Measurements from ENCODE around the gene FAAP20.

FAAP20 gene

DNA sequence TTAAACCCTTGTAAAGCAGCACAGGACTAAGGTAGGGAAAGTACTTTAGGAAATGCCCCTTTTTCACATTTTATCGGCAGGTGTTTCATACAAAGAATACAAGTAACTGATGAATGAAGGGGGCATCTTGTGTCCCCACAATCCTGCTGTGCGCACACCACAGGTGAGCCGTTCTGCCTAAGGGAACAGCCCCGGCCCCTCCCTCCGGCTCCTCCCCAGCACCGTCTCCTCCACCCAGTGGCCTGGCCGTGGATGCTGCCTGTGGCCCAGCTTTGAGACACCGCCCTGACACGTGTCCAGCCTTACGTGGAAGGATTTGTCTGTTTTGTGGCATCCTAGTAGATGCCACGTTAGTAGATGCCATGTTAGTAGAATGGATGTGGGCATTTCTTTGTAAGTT, 12.8 kb downstream of the FAAP20 start:
- in situ Hi-C loops (cut with HindIII; ENCODE audit: low sequenced_read_pairs), result no loop called here

GRCh38 chr1:2181271-2181670, 13.3 kb downstream of the FAAP20 start:
- in situ Hi-C loops (cut with HindIII; ENCODE audit: low sequenced_read_pairs), result no loop called here

GRCh38 chr1:2180297-2181245, 14.0 kb downstream of the FAAP20 start:
- in situ Hi-C loops (cut with HindIII; ENCODE audit: low sequenced_read_pairs), result no loop called here

GRCh38 chr1:2179283-2180013, 15.1 kb downstream of the FAAP20 start:
- in situ Hi-C loops (cut with HindIII; ENCODE audit: low sequenced_read_pairs), result no loop called here

DNA sequence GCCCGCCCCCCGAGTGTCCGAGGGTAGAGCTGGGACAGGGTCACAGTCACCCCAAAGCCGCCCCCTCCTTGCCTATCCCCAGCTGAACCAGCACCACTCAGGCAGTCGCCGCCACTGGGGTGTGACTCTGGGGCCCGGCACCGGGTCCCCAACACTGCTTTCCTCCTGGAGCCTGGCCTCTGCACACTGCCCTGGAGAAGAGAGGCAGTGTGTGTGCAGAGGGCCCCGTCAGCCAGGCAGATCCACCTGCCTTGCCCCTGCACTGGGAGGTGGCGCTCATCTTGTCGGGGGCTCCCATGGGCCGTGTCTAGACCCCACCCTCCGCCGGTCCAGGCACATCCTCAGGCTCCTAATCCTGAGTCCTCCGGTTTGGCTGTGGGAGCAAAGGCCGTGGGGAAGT, 15.7 kb downstream of the FAAP20 start:
- in situ Hi-C loops (cut with HindIII; ENCODE audit: low sequenced_read_pairs), result no loop called here

DNA sequence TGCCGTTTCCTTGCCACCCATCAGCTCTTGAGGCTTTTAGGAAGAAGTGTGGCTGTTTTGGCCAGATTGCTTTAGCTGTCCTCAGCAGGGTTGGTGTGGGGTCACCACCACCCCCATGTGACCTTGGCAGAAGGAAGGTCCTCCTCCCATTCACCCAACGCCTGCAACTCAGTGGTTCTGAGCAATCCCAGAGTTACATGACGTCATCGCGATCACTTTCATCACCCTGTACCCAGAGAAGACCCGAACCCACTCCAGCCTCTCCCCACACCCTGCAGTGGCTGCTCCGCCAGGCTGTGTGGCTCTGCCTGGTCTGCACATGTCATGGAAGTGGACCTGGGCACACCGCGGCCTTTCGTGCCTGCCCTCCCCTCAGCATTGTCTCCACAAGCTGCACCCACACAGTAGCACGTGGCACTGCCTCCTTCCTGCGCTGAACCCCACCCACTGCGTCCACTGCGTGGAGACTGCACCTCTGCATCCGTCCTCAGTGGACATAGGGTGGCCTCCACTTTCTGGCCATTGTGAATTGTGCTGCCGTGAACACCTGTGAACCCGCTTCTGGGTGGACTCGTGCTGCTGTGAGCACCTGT, 16.5 kb downstream of the FAAP20 start:
- in situ Hi-C loops (cut with HindIII; ENCODE audit: low sequenced_read_pairs), result no loop called here

DNA sequence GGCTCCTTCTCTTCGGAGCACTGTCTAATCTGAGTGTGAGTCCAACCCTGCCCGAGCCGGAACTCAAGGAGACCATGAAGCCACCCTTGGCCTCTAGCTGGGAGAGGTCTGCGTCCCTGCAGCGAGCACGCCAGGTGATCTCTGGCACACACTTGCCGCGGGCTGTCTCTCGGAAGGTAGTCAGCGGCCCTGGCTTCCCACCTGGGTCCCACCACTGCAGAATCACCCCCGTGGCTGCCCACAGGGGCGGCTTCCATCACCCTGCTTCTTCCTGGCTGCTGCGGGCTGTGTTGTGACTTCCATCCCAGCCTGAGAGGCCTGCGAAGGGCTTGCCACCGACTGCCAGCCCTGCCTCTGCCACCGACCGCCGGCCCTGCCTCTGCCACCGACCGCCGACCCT, 17.0 kb downstream of the FAAP20 start:
- in situ Hi-C loops (cut with HindIII; ENCODE audit: low sequenced_read_pairs), result no loop called here

GRCh38 chr1:2176615-2177014, 18.0 kb downstream of the FAAP20 start:
- in situ Hi-C loops (cut with HindIII; ENCODE audit: low sequenced_read_pairs), result no loop called here

- in situ Hi-C loops (cut with HindIII; ENCODE audit: low sequenced_read_pairs), result no loop called here
Observed at GRCh38 chr1:2175681-2176454, 18.7 kb downstream of the FAAP20 start.

GRCh38 chr1:2175055-2175414, 19.5 kb downstream of the FAAP20 start:
- in situ Hi-C loops (cut with HindIII; ENCODE audit: low sequenced_read_pairs), result no loop called here

DNA sequence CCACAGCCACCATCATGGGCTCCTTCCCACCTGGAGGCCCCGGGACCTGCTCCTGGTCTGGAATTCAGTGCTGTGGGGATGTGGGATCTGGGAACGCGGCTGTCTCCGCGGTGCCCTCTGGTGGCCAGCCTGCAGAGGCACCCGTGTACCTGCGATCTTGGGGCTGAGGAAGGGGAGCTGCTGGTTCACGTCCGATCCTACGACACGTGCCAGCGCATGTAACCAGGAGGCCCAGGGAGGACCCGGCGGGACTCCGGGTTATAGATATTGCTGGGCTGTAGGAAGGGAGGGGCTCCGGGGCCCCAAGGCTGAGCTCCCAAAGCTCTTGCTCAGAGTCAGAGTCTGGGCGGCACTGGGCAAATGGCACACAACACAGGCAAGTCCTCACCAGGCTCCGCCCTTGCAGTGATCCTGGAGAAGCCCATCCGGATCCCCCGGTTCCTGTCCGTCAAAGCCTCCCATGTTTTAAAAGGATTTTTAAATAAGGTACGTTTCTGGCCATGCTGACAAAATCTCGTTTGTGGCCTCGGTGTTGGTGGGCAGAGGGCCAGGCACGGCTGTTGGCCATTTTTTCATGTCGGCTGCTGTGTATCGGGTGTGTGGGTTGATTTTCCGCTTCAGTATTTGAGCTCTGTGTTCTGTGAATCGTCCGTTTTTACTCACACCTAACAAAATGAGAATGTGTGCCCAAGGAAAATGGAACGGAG, 20.1 kb downstream of the FAAP20 start:
- in situ Hi-C loops (cut with HindIII; ENCODE audit: low sequenced_read_pairs), result no loop called here

DNA sequence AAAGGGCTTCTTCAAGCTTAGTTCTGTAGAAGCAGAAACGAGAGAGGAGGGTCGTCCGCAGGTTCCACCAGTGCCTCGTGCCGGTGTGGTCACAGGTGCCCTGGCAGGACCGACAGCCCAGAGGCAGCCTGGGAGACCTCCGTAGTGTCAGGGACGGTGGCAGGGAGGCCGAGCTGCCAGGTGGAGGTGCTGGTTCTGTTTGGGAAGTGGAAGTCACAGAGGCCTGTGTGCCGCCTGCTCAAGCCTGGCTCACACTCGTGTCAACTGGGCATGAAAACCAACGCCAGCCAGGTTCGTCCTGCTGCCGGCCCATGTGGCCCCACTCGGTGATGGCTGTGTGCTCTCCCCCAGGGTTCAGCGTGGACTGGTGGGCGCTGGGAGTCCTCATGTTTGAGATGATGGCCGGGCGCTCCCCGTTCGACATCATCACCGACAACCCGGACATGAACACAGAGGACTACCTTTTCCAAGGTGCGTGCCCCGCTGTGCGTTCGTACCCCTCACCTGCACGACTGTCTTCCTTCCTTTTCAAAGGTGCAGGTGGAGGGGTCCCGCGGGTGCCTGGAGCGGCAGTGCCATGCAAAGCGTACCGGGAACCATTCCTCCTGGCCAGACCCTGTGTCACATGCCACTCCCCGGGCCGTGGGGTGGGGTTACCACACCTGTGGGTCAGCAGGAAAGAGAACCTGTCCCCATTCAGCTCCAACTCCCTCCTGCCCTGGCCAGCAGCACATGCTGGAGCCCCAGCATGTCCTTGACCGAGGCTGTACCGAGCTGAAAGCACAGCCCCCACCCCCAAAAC, 20.8 kb downstream of the FAAP20 start:
- in situ Hi-C loops (cut with HindIII; ENCODE audit: low sequenced_read_pairs), result no loop called here

DNA sequence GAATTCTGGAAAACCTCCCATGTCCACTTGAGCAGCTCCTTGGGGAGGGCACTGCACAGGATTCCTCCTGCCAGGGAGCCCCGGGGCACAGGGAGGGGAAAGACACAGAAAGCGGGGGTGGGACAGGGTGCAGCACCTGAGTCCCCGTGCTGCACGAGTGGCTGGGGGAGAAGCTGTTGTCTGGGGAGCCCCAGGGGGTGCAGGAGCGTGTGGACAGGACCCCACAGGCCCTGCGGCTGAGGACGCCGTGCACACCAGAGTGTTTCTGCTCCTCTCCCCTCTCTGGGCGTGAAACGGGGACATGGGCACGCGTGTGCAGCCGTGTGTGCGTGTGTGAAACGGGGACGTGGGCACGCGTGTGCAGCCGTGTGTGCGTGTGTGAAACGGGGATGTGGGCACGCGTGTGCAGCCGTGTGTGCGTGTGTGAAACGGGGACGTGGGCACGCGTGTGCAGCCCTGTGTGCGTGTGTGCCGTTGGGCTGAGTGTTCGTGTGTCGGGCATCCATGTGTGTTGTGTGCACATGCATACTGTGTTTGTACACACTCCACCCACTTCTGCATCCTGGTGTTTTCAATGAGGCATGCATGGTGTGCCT, 21.9 kb downstream of the FAAP20 start:
- in situ Hi-C loops (cut with HindIII; ENCODE audit: low sequenced_read_pairs), result no loop called here

- in situ Hi-C loops (cut with HindIII; ENCODE audit: low sequenced_read_pairs), result no loop called here
Observed at GRCh38 chr1:2172012-2172411, 22.6 kb downstream of the FAAP20 start.

DNA sequence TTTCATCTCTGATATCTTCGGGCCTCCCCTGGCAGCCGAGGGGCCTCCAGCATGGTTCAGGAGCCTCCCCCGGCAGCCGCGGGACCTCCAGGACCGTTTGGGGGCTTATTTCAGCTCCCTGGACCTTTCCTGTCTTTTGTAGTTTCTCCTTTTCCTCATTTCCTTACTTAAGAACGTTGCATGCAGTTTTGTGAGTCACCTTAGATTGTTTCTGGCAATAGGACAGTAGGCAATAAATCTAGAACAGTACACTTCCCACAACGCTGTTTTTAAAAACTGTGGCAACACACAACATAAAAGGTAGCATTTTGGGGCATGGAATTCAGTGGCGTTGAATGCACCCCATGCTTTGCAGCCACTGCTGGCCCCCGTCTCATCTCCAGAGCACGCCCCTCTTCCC, 24.4 kb downstream of the FAAP20 start:
- in situ Hi-C loops (cut with HindIII; ENCODE audit: low sequenced_read_pairs), result no loop called here

- in situ Hi-C loops (cut with HindIII; ENCODE audit: low sequenced_read_pairs), result no loop called here
Observed at GRCh38 chr1:2169200-2169836, 25.3 kb downstream of the FAAP20 start.

GRCh38 chr1:2168535-2168934, 26.0 kb downstream of the FAAP20 start:
- in situ Hi-C loops (cut with HindIII; ENCODE audit: low sequenced_read_pairs), result no loop called here

DNA sequence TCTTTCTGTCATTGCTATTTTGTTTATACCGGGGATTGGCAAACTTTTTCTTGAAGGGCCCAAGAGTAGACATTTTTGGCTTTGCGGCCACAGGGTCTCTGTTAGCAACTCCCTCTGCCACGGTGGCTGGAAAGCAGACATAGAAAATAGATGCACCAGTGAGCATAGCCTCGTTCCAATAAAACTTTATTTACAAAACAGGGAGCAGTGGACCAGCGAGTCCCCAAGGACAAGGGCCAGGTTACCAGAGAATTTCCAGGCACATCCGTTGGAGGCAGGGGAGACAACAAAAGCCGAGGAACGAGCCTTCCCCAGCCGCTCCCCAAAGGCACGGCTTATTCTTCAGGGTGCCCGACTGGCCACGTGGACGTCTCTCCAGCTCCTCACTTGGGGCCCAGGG, 26.5 kb downstream of the FAAP20 start:
- in situ Hi-C loops (cut with HindIII; ENCODE audit: low sequenced_read_pairs), result no loop called here

GRCh38 chr1:2166695-2167094, 27.9 kb downstream of the FAAP20 start:
- in situ Hi-C loops (cut with HindIII; ENCODE audit: low sequenced_read_pairs), result no loop called here
